ENCODE results near the gene BAMBI. TPM values are rescaled to one million over a fixed set of nuclear protein-coding genes. Genes with fewer than 3 reads are reported as not detected.

BAMBI gene
- total RNA-seq, 1 experiment from 2014 or later = 6.2 TPM

DNA sequence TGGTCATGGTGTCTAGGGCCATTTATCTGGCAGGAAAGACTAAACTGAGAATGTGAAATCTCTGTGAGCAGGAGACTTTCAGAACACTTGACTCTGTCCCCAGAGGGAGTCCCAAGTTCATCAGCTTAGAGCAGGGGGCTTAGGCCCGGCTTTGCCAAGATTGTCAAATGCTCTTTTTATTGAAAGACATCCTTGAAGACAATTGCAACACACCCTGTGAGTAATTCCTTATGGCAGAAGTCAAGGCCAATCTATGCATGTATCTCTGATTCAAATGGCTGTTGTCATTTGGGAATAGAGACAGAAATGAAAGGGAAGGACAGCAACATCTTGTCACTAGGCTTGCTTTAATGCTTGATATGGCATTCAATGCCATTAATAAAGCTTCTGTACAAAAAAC lies 33.7 kb downstream of the BAMBI start:
- Histone ChIP-seq H3K9ac (ENCODE audit: low read length) (no peak overlapping the region), H2AFZ (ENCODE audit: low read depth, low read length, poor library complexity, severe bottlenecking) (no peak overlapping the region), H4K20me1 (ENCODE audit: insufficient read depth) (no peaks in the 10 kb centered on the region), H3K4me1 (ENCODE audit: control insufficient read depth in 1 of 2, insufficient read depth in 2 of 2, low read length in 2 of 2) (no peaks in the 10 kb centered on the region), H3K27ac (ENCODE audit: low read depth, low read length) (no peak overlapping the region), H3K4me2 (ENCODE audit: low read length) (no peak overlapping the region), H3K27me3 (ENCODE audit: insufficient read depth, low read length) (no peaks in the 10 kb centered on the region), H3K4me3 (replicated peaks in 1 of 2; ENCODE audit: low read depth in 1 of 2, low read length in 2 of 2) (no peak overlapping the region), H3K9me3 (ENCODE audit: control insufficient read depth in 1 of 2, insufficient read depth in 1 of 2, low read depth in 1 of 2, low read length in 2 of 2) (no peaks in the 10 kb centered on the region), H3K79me2 (ENCODE audit: insufficient read depth, low read length) (no peaks in the 10 kb centered on the region), H3K36me3 (ENCODE audit: control insufficient read depth in 1 of 2, insufficient read depth in 2 of 2, low read length in 2 of 2) (no peaks in the 10 kb centered on the region), H3K9me2 (ENCODE audit: insufficient read depth) (no peaks in the 10 kb centered on the region)
- DNase-seq (ENCODE audit: low read depth, low spot score) (no peak), ATAC-seq (no peak)
- intact Hi-C loops (cut with micrococcal nuclease) = no loop called here
- POLR2A ChIA-PET = no interaction called here
- RAD21 ChIA-PET (ENCODE audit: low non-redundant PET in 1 of 2, low total read pairs in 2 of 2, uncharacterized antibody in 2 of 2, unreplicated experiment in 2 of 2) = no interaction called here
- CTCF ChIA-PET = no interaction called here
- BruUV-seq (replicated peaks) = no TSS peak
- no peak for TF ChIP-seq ELF1 (IDR thresholded peaks at IDR 0.05; ENCODE audit: borderline replicate concordance, low read depth)
- TF ChIP-seq POLR2A (IDR thresholded peaks at IDR 0.05; ENCODE audit: borderline replicate concordance, extremely low read depth, insufficient read depth, insufficient read length) = no peak
- no peak for TF ChIP-seq RAD21 (IDR thresholded peaks at IDR 0.05; ENCODE audit: low read depth)
- no peak for TF ChIP-seq SIN3A (IDR thresholded peaks at IDR 0.05; ENCODE audit: low read depth)
- no peak for TF ChIP-seq FOSL1 (IDR thresholded peaks at IDR 0.05; ENCODE audit: low read depth)
- TF ChIP-seq TCF7L2 (IDR thresholded peaks at IDR 0.05; ENCODE audit: borderline replicate concordance, extremely low read depth, insufficient read depth, insufficient read length) = no peak
- TF ChIP-seq POLR2AphosphoS5 (IDR thresholded peaks at IDR 0.05; ENCODE audit: low read depth, low read length) = no peak
- TF ChIP-seq CEBPB (IDR thresholded peaks at IDR 0.05; ENCODE audit: low read depth) = no peak
- no peak for TF ChIP-seq SP1 (IDR thresholded peaks at IDR 0.05; ENCODE audit: low read depth)

DNA sequence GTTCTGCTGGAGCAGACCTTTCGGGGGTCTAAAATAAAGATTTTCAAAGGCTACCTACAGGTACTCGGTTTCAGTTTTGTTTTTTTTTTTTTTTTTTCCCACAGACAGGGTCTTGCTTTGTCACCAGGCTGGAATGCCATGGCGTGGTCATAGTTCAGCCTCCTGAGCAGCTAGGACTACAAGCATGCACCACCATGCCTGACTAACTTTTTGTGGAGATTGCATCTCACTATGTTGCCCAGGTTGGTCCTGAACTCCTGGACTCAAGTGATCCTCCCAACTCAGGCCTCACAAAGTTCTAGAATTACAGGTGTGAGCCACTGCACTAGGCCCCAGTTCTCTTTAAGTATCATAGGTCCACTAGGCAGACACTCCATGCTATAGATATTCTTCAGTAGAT lies 34.5 kb downstream of the BAMBI start:
- ChIA-PET CTCF (no interaction called here), POLR2A (no interaction called here), RAD21 (ENCODE audit: low non-redundant PET in 1 of 2, low total read pairs in 2 of 2, uncharacterized antibody in 2 of 2, unreplicated experiment in 2 of 2) (no interaction called here)
- intact Hi-C loops (cut with micrococcal nuclease) = no loop called here
- H3K9ac ChIP-seq (ENCODE audit: low read length) = no peak overlapping the region
- H2AFZ ChIP-seq (ENCODE audit: low read depth, low read length, poor library complexity, severe bottlenecking) = no peak overlapping the region
- H3K27ac ChIP-seq (ENCODE audit: low read depth, low read length) = no peak overlapping the region
- H3K4me3 ChIP-seq (replicated peaks in 1 of 2; ENCODE audit: low read depth in 1 of 2, low read length in 2 of 2) = no peak overlapping the region
- DNase-seq (ENCODE audit: low read depth, low spot score) (no peak), ATAC-seq (no peak)
- no peaks in the 10 kb centered on the region for H3K27me3 ChIP-seq (ENCODE audit: insufficient read depth, low read length)
- H3K79me2 ChIP-seq (ENCODE audit: insufficient read depth, low read length) = no peaks in the 10 kb centered on the region
- H3K36me3 ChIP-seq (ENCODE audit: control insufficient read depth in 1 of 2, insufficient read depth in 2 of 2, low read length in 2 of 2) = no peaks in the 10 kb centered on the region
- H3K9me3 ChIP-seq (ENCODE audit: control insufficient read depth in 1 of 2, insufficient read depth in 1 of 2, low read depth in 1 of 2, low read length in 2 of 2) = no peaks in the 10 kb centered on the region
- H4K20me1 ChIP-seq (ENCODE audit: insufficient read depth) = no peaks in the 10 kb centered on the region
- no peak for TF ChIP-seq TCF7L2 (IDR thresholded peaks at IDR 0.05; ENCODE audit: borderline replicate concordance, extremely low read depth, insufficient read depth, insufficient read length)
- no peaks in the 10 kb centered on the region for H3K4me1 ChIP-seq (ENCODE audit: control insufficient read depth in 1 of 2, insufficient read depth in 2 of 2, low read length in 2 of 2)
- no peak overlapping the region for H3K4me2 ChIP-seq (ENCODE audit: low read length)
- no peaks in the 10 kb centered on the region for H3K9me2 ChIP-seq (ENCODE audit: insufficient read depth)
- no TSS peak for BruUV-seq (replicated peaks)
